GM19452 (cell line): ENCODE data around the gene EDEM1.
A peak's percentile ranks its signal among the peaks of the same experiment; 100 is the strongest.
"Not testable (repeated sequence)": the region's sequence is repeated elsewhere in the genome, so short reads cannot be mapped to it uniquely, and the experiment has no call there.

Source experiments
- ATAC-seq: cut with Tn5 transposase; IDR thresholded peaks from one replicate; pipeline ENCODE4 v1.9.1; 2021; ENCODE audit not compliant: unreplicated experiment

The EDEM1 gene

GRCh38 chr3:5170975-5171374 lies 16.5 kb upstream of the EDEM1 start:
- ATAC-seq = no peak

DNA sequence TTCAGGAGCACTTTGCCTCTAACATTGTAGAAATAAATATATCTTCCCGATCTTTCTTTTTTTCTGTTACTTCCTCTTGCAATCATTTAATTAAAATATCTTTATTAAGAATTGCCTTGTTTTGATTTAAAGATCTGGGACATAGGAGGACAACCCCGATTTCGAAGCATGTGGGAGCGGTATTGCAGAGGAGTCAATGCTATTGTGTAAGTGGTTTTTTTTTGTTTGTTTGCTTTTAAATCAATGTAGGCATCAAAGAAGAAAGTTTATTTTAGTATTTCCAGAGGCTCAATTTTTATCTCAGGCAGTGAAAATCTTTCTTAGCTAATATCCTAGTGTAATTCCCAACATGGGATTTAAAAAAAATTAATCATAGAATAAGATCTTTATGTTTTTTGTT lies 15.5 kb upstream of the EDEM1 start:
- no peak for ATAC-seq

DNA sequence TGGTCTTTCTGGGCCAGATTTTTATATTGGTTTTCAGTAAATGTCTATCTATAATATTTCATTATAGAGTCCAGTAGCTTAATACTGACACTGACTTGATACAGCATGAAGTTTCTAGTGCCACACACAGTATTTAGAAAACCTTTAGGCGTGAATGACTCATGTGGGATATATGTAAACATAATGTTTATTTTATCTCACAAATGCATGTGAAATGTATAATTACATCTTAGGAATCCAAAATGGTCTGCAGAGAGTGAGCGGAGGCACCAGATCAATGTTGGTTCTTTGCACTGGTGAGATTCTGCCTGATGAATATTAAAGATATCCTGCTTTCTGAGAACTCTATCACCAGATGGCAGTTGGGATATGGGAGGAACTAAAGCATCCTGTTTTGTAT lies 8.5 kb upstream of the EDEM1 start:
- ATAC-seq = not testable (repeated sequence)

GRCh38 chr3:5181469-5182141 lies 5.9 kb upstream of the EDEM1 start:
- peak; percentile 61 for ATAC-seq

- ATAC-seq = not testable (repeated sequence)
These were observed 3.8 kb upstream of the EDEM1 start for GRCh38 chr3:5183714-5184113.

- no peak for ATAC-seq
These were observed 3.0 kb upstream of the EDEM1 start for GRCh38 chr3:5184499-5184898.

- ATAC-seq = no peak
These were observed 2.3 kb upstream of the EDEM1 start for GRCh38 chr3:5185093-5185673.

DNA sequence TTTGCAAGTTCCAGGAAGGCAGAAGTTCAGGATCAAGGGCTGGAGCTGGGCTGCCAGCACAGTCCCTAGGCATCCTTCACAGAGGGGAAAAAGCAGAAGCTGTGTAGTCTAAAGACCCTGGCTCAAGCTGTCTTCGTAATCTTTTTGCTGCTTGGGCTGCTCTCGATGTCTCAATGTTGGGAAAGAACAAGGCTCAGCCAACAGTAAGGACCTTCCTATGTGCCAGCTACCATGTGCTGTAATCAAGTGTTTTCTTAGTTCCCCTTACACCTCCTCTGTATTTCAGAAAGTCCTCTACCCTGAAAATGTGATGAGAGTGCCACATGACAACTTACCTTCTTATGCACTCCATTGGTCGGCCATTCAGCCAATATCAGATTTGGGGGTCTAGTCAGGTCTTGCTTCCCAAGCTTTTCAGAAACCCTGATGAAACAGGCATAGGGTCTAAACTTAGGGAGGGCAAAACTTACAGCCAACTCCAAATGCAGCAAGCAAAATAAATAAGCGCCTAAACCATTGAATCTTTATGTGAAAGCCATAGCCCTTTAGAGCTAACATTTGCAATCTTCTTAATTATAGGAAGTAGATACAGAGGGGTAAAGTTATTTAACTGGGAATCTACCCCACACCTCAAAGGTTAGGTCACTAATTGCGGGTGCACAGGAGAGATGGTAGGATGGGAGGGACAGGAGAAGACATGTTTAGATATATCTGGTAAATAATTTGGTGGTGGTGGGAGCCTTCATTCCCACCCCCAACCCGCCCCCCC lies 1.2 kb upstream of the EDEM1 start:
- ATAC-seq = peak; percentile 10

DNA sequence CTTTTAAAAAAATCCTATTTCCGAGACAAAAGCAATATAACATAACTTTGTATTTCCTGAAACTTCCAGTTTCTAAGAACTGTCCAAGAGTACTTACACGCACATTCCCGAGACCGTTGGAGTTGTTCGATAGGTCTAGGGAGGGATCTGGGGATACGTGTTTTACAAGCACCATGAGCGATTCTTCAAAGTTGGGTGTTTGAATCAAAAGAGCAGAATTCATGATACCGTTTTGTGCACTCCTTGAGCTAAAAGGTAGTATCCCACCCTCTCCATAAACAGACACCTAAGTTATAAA lies 700 bp upstream of the EDEM1 start:
- no peak for ATAC-seq

- ATAC-seq = peak; percentile 21
These were observed 462 bp downstream of the EDEM1 start for GRCh38 chr3:5187920-5188418.

DNA sequence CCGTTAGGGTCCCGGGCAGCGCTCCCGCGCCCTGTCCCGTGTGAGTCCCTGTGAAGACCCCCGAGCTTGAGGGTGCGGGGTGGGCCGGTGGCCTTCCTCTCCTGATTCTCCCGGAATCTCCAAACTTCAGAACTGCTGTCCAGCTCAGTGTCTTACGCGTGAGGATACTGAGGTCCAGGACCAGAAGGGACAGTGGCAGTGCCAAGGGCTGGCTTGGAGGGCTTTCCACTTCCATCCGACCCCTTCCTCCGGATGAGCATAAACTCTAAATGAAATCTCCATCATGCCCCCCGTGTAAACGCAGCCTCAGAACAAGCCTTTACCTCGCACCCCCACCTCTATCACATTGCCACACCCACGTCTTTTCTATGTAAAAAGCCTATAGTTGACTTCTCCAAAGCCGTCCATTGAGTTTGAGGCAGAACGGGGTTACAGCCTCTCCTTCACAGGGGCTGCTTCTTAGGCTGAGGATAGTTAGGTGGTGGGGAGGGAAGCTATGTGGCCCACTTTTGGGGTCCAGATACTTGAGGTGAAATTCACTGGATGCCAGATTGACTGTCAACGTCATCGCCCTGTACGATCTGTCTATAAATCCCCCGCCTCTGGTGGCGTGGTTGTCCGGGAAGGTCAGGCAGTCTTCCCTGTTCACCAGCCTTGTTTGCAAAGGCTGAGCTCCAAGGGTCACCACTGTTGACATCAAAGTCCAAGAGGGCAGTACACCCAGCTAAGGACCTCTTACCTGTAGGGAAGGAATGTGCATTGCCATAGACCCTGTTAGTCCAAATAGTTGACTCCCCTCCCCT lies 1.1 kb downstream of the EDEM1 start:
- ATAC-seq = no peak

- ATAC-seq = no peak
These were observed 2.8 kb downstream of the EDEM1 start for GRCh38 chr3:5190147-5190791.

GRCh38 chr3:5191555-5192304 lies 4.2 kb downstream of the EDEM1 start:
- no peak for ATAC-seq

DNA sequence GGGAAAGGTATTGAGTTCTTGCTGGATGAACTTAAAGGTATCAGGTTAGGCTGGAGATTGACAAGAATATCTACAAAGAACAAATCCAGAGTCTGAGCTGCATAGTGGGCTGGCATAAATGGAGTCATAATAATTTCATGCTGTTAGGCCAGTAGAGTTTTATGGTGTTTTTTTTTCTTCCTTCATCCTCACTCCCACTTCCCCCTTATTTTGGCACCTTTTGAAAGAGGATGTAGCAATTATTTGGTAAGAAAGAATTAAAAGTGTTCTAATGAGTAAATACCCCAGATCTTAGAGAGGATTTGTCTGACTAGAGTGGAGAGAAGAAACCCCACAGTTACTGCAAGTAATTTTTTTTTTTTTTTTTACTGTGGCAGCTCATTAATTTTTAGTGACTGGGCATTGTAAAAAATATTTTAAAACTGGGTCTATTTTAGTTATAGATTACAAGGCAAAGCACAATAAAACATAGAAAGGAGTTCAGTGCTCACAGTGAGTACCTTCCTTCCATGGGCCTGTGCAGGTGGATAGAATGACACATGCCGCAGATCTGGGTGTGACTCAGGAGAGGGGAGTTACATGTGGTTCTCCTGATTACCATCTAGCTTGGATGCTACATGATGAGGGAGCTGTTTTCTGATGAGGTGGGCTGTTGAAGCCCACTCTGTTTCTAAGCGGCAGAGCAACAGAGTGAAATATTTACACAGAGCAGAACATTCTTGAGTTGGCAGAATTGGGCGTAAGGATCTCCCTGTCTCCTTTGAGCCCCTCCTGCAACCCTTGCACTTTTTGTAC lies 5.3 kb downstream of the EDEM1 start:
- no peak for ATAC-seq

DNA sequence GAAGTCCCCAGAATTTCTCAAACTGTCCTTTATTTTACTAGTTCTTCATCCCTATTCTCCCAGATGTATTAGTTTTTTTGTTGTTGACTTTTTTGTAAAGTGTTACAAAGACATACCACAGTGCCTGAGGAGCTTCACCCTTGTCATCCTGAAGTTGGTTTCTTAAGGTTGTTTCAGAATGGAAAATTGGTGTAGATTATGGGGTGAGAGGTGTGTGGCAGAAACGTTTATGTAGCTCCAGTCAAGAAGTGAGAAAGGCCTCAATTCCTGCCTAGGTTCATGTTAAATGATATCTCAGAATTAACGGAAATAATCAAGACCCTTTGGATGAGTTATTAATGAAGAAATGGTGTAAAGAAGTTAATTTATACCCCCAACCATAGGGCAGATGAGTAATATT lies 6.8 kb downstream of the EDEM1 start:
- no peak for ATAC-seq

DNA sequence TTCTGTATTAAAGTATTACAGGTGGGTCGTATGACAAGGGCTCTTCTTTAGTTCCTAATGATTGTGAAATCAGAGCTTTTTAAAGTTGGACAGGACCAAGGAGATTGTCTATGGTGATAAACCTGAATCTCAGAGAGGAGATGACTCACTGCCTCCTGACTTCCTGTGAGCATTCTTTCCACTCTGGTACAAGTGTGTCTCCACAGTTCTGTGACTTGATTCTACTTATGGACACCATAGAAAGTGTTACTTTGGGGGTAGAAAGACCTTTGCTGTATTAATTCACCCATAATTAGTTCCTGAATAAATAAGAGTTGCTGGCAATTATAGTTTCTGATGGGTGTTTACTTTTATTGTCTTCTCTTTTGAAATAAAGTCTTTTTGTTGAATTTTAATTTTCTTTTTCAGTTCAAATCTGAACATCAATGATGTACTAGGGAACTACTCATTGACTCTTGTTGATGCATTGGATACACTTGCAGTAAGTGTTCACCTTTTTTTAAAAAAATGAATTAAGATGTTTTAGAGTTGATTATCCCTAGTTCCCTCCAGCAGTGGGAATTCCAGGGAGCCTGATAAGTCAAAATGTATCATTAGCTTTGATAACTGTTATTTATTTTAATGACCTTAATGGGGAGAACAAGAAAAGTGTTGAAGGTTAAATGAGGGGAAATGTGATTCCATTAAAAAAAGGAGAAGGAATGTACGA lies 7.4 kb downstream of the EDEM1 start:
- peak; percentile 43 for ATAC-seq

DNA sequence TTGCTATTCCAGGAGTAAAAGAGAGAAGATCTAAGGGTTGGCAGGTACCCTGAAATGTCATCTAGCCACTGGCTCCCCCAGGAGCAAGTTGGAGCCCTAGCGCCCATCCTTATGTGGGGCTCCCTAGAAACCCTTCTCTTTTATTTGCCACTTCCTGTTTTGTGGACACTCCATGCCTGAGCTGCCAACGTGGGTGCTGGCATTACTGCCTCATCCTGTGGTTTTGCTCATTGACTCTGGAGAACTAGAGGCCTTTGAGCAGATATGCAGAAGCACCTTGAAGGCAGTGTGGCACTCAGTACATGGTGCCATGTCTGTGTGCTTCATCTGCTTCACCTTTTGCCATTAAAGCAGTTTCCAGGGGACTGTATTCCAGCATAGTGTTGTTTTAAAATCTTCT lies 8.1 kb downstream of the EDEM1 start:
- no peak for ATAC-seq

DNA sequence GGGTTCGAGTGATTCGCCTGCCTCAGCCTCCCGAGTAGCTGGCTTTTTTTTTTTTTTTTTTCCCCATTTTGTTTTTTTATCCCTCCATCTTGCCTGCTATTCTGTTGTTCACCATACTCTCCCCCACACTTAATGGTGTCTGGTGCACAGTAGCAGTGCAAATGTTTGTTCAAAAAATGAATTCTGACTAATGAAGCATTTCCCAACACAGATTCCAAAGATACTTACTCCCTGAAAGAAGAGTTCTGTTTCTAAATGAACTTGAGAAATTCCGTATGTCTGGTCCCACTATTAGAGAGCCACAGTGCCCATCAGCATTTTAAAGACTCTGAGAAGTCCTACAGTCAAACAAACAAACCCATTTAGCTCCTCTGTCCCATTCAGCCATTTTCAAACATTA lies 9.5 kb downstream of the EDEM1 start:
- ATAC-seq = no peak
